ENCODE data around the gene SPESP1. TPM values are rescaled to one million over a fixed set of nuclear protein-coding genes. Genes with fewer than 3 reads are reported as not detected.
A peak's percentile ranks its signal among the peaks of the same experiment; 100 is the strongest.

Gene SPESP1
- polyA plus RNA-seq (ENCODE audit: insufficient read length in 12 of 12) = 1 to 10 TPM in 10 of 12 donors, not detected in 2; 1.3 to 5.8 (median 3.5) TPM
- long read RNA-seq, donor 1, partial matches to known transcripts = 0 of 2 reads
- long read RNA-seq, donor 1, other reads (novel, unspliced or antisense) = 0 of 2 reads
- long read RNA-seq, donor 2, transcript SPESP1-201 (2 exons, 1,431 nt) = major isoform, 5 of 5 reads
- long read RNA-seq, donor 2, partial matches to known transcripts = 0 of 5 reads
- long read RNA-seq, donor 2, other reads (novel, unspliced or antisense) = 0 of 5 reads
- long read RNA-seq, donor 3, partial matches to known transcripts = 49 of 95 reads
- long read RNA-seq, donor 3, other reads (novel, unspliced or antisense) = 44 of 95 reads
- long read RNA-seq, donor 4 = 0 reads
- long read RNA-seq, donor 5, transcript SPESP1-201 (2 exons, 1,431 nt) = major isoform, 7 of 7 reads
- long read RNA-seq, donor 5, partial matches to known transcripts = 0 of 7 reads
- long read RNA-seq, donor 5, other reads (novel, unspliced or antisense) = 0 of 7 reads
- long read RNA-seq, donor 6, transcript SPESP1-201 (2 exons, 1,431 nt) = major isoform, 7 of 7 reads
- long read RNA-seq, donor 6, partial matches to known transcripts = 0 of 7 reads
- long read RNA-seq, donor 6, other reads (novel, unspliced or antisense) = 0 of 7 reads
- long read RNA-seq, donor 7 = 0 reads
- long read RNA-seq, donor 8, partial matches to known transcripts = 0 of 1 reads
- long read RNA-seq, donor 8, other reads (novel, unspliced or antisense) = 0 of 1 reads
- long read RNA-seq, donor 9, partial matches to known transcripts = 0 of 1 reads
- long read RNA-seq, donor 9, other reads (novel, unspliced or antisense) = 0 of 1 reads
- long read RNA-seq, donor 10, partial matches to known transcripts = 44 of 107 reads
- long read RNA-seq, donor 10, other reads (novel, unspliced or antisense) = 63 of 107 reads
- long read RNA-seq, donor 11, partial matches to known transcripts = 0 of 1 reads
- long read RNA-seq, donor 11, other reads (novel, unspliced or antisense) = 0 of 1 reads

DNA sequence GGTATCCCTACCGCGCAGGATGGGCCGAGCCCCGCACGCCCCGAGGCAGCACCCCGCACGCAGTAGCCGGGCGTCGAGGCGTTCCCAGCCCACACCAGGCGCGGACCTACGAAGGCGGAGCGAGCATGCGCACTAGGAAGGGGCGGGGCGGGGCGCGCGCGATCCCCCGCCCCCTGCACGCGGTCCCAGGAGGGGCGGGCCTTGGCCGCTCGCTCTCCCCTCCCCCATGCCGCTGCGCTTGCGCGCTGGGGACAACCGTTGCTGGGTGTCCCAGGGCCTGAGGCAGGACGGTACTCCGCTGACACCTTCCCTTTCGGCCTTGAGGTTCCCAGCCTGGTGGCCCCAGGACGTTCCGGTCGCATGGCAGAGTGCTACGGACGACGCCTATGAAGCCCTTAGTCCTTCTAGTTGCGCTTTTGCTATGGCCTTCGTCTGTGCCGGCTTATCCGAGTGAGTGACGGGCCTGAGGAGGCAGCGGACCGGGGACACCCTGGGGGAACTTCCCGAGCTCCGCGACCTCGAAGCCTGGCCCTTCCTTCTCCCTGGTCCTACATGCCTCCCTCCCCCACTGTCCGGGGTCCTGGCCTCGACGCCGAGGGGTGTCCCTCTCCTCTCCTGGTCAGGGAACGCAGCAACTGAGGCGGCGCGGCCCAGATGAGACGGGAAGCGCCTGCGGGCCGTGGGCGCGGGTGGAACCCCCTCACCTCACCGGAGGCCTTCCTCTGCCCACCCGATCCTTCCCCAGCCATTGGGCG is at the start of gene SPESP1:
SPESP1 (plus strand) TSS at position 258 of the 755 bp plus-strand sequence; CDS start at position 387, 129 bp downstream.
- peak; percentile 38 for DNase-seq

DNA sequence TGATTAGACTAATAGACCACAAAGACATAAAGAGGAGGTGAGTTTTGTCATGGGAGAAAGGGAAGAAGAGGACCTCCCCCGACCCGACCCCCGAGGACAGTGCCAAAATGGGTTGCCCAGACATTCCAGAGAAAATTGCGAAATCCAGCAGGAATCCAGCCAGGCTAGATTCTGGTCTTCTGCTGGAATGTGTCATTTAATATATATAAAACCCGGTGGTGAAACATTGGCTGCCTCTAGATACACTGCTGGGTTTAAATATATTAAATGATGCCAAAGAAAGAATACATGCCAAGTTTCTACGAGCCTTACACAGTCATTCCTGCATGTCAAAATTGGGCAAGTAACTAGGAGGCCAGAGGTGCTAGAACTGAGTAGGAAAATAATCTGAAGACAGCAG is 45.3 kb upstream of the SPESP1 start:
- DNase-seq = peak; percentile 39

DNA sequence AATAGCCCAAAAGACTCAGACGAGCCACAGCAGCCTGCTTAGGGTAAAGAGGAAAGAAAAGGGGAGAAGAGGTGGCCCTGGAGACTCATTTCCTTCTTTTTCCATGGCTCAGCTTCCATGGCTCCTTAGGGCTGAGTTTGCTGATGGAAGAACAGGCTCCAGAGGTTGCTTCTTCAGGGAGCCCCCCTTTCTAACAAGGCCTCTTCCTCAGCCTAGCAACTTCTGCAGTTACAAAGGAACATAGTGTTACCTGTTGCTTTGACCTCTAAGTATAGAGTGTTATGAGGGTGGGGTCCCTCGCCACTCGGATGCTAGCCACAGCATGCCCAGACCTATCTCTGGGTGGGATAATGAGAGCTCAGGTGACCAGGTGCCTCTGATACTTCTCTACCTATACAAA is 43.2 kb upstream of the SPESP1 start:
- no peak for DNase-seq

DNA sequence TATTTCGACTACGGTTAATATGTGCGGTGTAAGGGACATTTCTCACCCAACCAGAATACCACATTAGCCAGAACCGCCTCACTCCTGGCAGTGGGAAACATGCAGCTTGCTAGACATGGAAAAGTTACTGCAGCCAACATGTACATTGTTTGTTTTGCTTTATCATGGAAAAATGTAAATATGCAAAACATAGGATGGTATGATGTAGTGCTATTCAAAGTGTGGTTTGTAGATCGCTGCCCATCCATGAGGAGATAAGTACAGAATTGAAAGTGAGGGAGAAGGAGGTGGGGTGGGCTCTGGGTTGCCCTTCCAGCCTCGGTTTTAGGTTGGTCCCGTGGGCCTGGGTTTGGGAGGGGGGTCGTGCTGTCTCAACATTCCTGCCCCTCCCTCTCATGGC is 42.5 kb upstream of the SPESP1 start:
- no peak for DNase-seq

DNA sequence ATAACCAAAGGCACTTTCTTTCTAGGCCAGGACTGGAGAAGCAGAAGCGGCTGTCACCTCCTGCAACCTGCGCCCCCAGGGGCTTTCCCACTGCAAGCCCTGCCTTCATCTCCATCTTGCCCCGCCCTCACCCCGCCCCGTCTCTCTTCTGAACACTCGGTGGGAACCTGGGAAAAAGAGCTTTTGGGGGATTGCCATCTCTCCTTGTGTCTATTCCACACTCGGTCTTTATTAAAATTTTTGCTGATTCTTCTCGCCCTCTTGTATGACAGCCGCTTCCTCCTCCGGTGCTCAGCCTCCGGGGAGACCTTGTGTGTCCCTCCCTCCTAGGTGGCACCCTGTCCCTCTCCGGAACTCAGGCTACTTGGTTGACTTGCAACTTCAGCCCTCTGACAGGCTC is 41.9 kb upstream of the SPESP1 start:
- DNase-seq = no peak

DNA sequence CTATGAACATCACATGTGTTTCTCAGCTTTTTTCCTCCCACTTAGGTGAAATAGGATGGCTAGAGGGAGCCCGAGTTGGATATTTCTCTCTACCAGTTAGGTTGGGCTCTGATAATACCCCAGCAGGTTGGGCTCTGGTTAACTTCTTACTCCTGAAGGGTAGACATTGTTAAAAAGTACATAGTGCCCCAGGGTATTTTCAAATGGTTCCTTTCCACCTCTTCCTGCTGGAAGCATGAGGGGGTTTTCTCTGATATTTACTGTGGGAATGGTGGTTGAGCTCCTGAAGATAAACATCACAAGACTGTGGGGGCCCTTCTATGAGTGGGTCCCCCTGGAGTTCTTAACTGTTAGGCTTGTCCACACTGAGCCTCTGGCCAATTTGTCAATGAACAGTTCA is 36.1 kb upstream of the SPESP1 start:
- no peak for DNase-seq

DNA sequence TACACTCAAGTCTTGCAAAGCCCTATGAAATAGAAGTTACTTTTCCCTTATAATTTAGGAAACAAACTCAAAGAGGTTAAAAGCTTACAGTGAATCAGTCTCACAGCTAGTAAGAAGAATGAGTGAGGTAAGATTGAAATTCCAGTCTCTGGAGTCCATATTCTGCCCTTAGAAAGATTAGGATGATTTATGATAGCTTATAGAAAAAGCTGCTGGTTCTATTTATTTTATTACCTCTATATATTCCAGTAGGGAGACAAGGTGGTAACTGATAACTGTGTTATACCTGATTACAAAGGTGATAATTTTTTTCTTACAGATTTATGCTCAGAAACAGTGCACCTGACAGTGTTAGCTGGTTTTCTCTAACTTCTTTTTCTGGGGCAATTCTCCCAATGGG is 34.1 kb upstream of the SPESP1 start:
- no peak for DNase-seq

DNA sequence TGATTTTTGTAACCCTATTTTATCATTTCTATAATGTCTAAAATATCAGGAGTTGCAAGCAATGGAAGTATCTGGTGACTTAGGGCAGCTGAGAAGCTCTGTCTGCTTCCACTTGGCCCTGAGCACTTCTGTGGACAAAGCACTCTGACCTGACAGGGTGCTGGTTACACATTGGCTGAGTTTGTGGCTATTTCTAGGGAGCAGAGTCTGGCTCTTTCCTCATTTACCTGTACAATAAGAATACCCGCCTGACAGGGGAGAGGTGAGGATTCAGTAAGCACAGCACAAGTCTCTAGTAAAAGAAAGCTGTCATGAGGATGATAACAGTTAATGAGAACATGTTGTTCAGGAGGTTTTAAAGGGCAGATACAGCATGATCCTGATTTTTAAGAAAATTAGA is 33.3 kb upstream of the SPESP1 start:
- no peak for DNase-seq

DNA sequence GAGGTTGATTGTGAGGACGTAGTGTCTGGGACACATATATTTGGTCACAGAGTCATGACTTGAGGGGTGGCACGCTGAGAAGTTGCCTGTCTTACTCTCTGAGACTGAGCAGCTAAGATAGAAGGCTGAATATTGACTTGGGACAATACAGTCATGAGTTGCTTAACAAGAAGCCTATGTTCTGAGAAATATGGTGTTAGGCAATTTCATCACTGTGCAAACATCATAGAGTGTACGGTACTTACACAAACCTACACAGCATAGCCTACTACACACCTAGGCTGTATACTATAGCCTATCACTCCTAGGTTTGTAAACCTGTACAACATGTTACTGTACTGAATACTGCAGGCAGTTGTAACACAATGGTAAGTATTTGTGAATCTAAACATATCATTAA is 30.3 kb upstream of the SPESP1 start:
- no peak for DNase-seq

DNA sequence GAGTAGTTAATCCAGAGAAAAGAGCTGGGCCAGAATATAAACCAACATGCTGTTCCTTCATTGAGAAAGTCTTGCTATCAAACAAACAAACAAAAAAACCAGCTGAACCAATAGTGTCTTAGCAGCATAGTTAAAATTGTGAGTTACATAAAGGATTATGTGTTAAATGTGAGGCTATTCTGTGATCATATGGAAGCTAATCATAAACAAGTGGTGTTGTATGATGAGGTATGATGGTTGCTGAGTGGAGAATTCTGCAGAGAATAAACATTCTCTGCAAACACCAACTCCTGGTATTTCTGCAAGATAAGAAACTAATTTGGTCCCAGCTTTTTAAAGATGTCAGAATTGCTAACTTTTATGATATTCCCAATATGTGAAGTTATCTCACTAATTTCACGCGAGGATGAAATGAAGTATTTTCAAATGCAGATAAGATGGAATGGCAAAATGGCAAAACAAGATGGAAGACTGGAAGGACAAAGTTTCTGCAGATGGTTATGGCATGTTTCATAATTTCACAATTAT is 22.9 kb upstream of the SPESP1 start:
- DNase-seq = no peak

DNA sequence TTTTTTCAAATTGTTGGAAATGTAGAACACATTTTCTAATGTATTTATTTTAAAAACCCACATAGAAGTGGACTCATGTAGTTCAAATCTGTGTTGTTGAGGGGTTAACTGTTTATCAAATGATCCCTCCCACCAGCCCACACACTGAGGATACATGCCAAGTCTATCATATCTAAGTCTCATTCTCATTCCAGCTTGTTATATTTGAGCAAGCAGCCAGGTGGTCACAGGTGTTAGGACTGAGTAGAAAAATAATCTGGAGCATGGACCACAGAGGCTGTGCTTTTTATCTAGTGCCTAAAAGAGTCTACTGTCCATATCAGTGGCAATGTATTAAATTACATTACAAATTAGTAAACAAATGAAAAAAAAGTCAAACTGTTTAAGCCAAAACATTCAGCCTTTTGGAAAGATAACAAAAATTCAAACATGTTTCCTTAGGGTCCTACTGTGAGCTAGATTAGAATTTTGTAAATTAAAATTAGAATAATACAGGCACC is 20.7 kb upstream of the SPESP1 start:
- no peak for DNase-seq

DNA sequence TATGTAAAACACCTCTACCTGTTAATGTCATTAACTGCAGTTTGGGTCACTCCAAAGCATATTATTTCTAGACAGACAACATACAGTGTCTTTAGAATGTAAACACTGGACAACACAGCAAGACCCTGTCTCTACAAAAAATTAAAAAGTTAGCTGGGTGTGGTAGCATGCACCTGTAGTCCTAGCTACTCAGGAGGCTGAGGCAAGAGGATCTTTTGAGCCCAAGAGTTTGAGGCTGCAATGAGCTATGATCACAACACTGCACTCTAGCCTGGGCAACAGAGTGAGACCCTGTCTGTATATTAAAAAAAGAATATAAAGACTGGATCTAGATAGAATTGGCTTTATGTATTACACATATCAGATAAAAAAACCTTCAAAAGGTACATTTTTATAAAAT is 20.0 kb upstream of the SPESP1 start:
- no peak for DNase-seq

DNA sequence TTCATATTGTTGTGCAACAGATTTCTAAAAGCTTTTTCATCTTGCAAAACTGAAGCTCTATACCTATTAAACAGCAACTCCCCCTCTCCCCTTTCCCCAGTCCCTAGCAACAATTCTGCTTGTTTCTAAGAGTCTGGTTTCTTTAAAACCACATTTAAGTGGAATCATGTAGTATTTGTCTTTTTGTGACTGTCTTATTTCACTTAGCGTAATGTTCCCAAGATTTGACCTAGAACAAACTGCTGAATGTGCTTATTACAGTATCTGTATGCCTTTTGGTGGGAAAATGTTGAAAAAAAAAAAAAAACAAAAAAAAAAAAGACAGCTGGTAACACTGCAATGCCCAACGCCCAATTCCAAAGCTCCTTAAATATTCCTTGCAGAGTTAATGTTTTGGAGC is 19.5 kb upstream of the SPESP1 start:
- no peak for DNase-seq

DNA sequence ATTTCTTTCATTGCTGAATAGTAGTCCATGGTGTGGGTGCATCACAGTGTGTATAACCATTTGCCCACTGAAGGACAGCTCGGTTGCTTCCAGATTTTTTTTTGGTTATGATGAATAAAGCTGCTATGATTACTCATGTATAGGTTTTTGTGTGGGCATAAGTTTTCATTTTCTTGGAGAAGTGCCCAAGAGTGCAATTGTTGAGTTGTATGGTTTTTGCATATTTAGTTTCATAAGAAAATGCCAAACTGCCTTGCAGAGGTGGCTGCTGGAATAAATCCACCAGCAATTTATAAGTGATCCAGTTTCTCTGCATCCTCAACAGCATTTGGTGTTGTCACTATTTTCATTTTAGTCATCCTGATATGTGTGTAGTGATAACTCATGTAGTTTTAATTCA is 8.4 kb upstream of the SPESP1 start:
- DNase-seq = no peak

DNA sequence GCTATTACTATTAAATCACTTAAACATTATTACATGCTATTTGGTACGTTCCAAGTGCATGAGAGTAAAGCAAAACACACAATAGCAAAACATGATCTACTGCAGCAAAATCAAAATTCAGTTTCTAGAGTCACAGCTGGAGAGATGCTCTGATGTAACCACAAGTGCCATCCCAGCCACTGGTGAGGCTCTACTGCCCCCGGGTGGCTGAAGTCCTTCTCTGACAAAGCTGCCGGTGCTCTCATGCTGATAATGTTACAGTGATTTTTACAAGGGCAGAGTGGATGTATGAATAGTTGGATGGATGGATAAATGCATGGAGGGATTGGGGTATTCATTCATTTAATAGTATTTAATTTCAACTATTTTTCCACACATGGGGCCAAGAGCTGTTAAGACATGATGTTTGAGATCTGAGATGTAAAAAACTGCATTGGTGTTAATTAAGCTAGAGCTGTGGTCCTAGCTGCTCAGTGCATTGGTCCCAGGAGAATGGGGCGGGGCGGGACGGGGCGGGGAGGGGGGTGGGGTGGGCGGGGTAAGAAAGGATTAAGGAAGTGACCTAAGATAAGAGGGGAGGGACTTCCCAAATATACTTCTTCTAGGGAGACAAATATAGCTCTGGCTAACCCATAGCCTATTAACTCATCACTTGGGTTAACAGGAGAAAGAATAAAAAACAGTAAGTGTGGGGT is 5.3 kb upstream of the SPESP1 start:
- DNase-seq = peak; percentile 70

DNA sequence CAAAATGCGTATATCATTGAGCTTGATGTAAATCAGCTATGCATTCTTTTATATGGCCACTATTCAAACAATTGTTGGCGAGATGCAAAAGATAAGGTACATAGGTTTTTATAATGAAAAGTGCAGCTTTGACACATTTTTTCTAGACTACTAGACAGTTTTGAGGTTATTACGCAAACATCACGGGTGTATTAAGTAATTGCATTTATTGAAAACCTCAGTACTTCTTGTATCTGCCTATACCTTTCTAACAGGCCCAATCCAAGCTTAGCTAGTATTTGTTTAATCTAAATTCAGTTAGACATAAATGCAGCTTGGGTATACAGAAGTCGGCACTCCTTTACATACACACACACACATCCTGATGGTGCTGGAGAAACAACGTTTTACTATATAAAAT is 2.7 kb downstream of the SPESP1 start:
- DNase-seq = no peak

DNA sequence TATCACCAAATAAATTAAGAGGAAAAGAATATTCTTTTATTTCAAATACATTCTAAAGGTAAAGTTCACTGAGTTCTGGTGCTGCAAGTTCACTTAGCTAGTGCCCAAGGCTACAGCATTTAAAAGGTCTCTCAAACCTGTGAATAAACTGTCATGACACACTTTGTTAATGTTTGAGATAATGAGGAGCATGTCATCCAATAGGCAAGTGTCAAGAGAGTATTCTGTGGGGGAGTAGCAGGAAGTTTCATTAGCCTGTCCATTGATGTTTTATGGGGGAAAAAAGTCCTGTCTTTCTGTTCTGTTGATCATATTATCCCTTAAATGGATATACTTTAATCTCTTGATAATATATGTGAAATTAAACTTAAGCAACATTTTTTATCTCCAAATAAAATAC is 4.0 kb downstream of the SPESP1 start:
- no peak for DNase-seq

DNA sequence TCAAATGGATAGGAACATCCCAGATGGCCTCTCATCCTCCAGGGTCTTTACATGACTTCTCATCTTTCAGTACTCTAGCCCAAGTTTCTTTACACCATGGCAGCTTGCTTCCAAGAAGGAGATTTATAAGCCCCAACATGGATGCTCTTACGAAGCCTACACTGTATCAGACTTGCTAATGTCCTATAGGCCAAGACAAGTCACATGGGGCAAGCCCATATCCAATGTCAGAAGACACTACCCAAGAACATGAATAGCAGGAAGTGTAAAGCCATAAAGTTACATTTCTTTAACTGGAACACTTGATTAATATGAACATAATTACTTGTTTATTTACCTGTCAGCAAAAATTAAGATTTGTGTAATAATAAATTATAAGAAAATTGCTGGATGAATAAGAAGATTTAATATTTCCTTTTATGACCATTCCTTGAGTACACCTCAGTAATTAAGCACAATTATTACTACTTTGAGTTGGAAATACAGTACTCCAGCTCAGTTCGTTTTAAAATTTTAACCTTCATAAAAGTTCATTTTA is 5.1 kb downstream of the SPESP1 start:
- DNase-seq = no peak

DNA sequence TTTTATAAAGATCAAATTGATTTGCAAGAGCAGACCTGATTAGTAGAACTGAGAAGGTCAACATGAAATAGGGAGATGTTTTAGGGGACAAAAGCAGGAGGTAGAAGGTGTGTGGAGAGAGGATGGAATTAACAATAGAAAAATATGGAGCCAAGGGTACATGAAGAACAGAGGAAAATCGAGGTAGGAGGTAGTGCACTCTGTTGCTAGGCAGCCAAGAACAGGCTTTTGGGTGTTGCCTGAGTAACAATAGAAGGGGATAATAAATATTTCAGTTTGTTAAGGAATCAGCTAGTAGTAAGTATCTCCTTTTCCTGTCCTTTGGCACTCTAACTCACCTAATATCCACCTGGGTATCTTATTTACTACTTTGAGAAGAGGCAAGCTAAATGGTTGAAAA is 9.2 kb downstream of the SPESP1 start:
- no peak for DNase-seq

DNA sequence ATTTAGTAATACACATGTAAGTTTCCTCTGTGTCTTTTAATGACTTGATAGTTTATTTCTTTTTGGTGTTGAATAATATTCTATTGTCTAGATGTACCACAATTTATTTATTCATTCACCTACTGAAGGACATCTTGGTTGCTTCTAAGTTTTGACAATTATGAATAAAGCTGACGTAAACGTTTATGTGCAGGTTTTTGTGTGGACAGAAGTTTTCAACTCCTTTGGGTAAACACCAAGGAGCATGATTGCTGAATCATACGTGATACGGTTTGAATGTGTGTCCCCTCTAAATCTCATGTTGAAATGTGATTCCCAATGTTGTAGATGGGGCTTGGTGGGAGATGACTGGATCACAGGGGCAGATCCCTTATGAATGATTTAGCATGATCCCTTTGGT is 21.5 kb downstream of the SPESP1 start:
- DNase-seq = no peak

DNA sequence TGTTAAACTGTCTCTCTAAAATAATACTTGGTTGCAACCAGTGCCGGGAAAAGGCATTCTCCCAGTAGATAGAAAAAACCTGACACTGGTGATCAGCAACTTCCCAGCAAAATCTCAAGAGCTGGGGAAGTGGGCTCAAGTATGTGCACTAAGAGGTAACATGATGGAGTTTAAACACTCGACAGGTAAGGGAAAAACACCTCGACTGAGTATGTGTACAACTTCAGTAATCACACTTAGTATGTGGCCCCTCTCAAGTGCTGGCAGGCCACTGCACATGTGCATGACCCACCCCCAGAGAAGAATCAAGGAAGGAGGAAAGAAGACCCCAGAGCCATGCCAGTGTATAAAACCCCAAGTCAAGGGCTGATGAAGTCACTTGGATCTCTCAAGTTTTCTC is 27.4 kb downstream of the SPESP1 start:
- no peak for DNase-seq
